GM19035 (cell line): Measurements from ENCODE around the gene MTX1.
"Not testable (repeated sequence)": the region's sequence is repeated elsewhere in the genome, so short reads cannot be mapped to it uniquely, and the experiment has no call there.

Experiments
- ATAC-seq: cut with Tn5 transposase; IDR thresholded peaks from one replicate; pipeline ENCODE4 v1.9.1; 2021; ENCODE audit not compliant: unreplicated experiment

The MTX1 gene

GRCh38 chr1:155208541-155209311, at the start of gene MTX1:
MTX1 (plus strand) TSS chr1:155208695; CDS start chr1:155208805, 110 bp downstream.
- ATAC-seq = peak; percentile 83

GRCh38 chr1:155158991-155159390, 49.5 kb upstream of the MTX1 start:
- ATAC-seq = no peak

GRCh38 chr1:155160128-155160527, 48.4 kb upstream of the MTX1 start:
- no peak for ATAC-seq

GRCh38 chr1:155162631-155163030, 45.9 kb upstream of the MTX1 start:
- not testable (repeated sequence) for ATAC-seq

GRCh38 chr1:155163785-155164184, 44.7 kb upstream of the MTX1 start:
- not testable (repeated sequence) for ATAC-seq

GRCh38 chr1:155164625-155165024, 43.9 kb upstream of the MTX1 start:
- not testable (repeated sequence) for ATAC-seq

- no peak for ATAC-seq
Measured at GRCh38 chr1:155166051-155166470, 42.4 kb upstream of the MTX1 start.

GRCh38 chr1:155166471-155167165, 41.9 kb upstream of the MTX1 start:
- no peak for ATAC-seq

- ATAC-seq = no peak
Measured at GRCh38 chr1:155167166-155168104, 41.1 kb upstream of the MTX1 start.

GRCh38 chr1:155168105-155168445, 40.4 kb upstream of the MTX1 start:
- ATAC-seq = not testable (repeated sequence)

GRCh38 chr1:155168456-155169210, 39.9 kb upstream of the MTX1 start:
- ATAC-seq = no peak

- no peak for ATAC-seq
Measured at GRCh38 chr1:155169541-155169940, 39.0 kb upstream of the MTX1 start.

- ATAC-seq = no peak
Measured at GRCh38 chr1:155170101-155170785, 38.3 kb upstream of the MTX1 start.

GRCh38 chr1:155170806-155171205, 37.7 kb upstream of the MTX1 start:
- ATAC-seq = no peak

- ATAC-seq = peak; percentile 15
Measured at GRCh38 chr1:155171836-155172731, 36.4 kb upstream of the MTX1 start.

- peak; percentile 72 for ATAC-seq
Measured at GRCh38 chr1:155172732-155173477, 35.6 kb upstream of the MTX1 start, which contains the start of gene KRTCAP2. KRTCAP2 (minus strand) TSS chr1:155173304; CDS start chr1:155173224, 80 bp downstream.

GRCh38 chr1:155173478-155174323, 34.8 kb upstream of the MTX1 start, which contains the start of gene TRIM46:
TRIM46 (plus strand) TSS chr1:155173849; CDS start chr1:155173967, 118 bp downstream.
- no peak for ATAC-seq
